NT2/D1 (cell line): ENCODE results near the gene RPTOR.

ENCODE experiments used
- DNase-seq: peaks from one replicate; pipeline ENCODE4 v3.0.0-alpha.2; 2011; ENCODE audit warnings: low read depth, low spot score
- H3K27me3 ChIP-seq: 2 replicates; pipeline ENCODE4 v1.6.0; 2011; ENCODE audit warnings: mild to moderate bottlenecking; ENCODE audit not compliant: insufficient read length, insufficient read depth
- H3K36me3 ChIP-seq: 2 replicates; pipeline ENCODE4 v1.6.1; 2011; ENCODE audit warnings: mild to moderate bottlenecking, low read length, mixed read lengths; ENCODE audit not compliant: insufficient read depth, insufficient read length
- H3K4me1 ChIP-seq: 2 replicates; pipeline ENCODE4 v1.5.1; 2011; ENCODE audit not compliant: insufficient read depth, insufficient read length
- H3K4me3 ChIP-seq: 2 replicates; pipeline ENCODE4 v1.5.1; 2011; ENCODE audit warnings: low read depth; ENCODE audit not compliant: insufficient read length
- H3K9ac ChIP-seq: 2 replicates; pipeline ENCODE4 v1.6.0; 2011; ENCODE audit warnings: low read depth; ENCODE audit not compliant: insufficient read length
- H3K9me3 ChIP-seq: 2 replicates; pipeline ENCODE4 v1.5.1; 2011; ENCODE audit warnings: mild to moderate bottlenecking, low read length; ENCODE audit not compliant: insufficient read depth
- SUZ12 ChIP-seq: IDR thresholded peaks from 2 replicates; pipeline ENCODE4 v1.6.1; 2011; ENCODE audit not compliant: insufficient read length, insufficient read depth; ENCODE audit errors: extremely low read depth
- YY1 ChIP-seq: IDR thresholded peaks from 2 replicates; pipeline ENCODE4 v1.6.1; 2011; ENCODE audit not compliant: insufficient read length, insufficient read depth
- ZNF274 ChIP-seq: IDR thresholded peaks from 2 replicates; pipeline ENCODE4 v1.6.1; 2011; ENCODE audit warnings: mild to moderate bottlenecking, low read depth, low read length

RPTOR gene

GRCh38 chr17:80838311-80839025, 293.8 kb downstream of the RPTOR start:
- Histone ChIP-seq H3K4me3 (no peak overlapping the region), H3K9ac (no peak overlapping the region), H3K4me1 (peaks cover 5% of the 10 kb centered on the region), H3K9me3 (no peaks in the 10 kb centered on the region), H3K27me3 (no peaks in the 10 kb centered on the region), H3K36me3 (peaks cover 30% of the 10 kb centered on the region)
- DNase-seq, result no peak
- TF ChIP-seq YY1 (no peak), ZNF274 (no peak), SUZ12 (no peak)

GRCh38 chr17:80839026-80839345, 294.3 kb downstream of the RPTOR start:
- TF ChIP-seq ZNF274, result no peak
- no peak for TF ChIP-seq YY1
- TF ChIP-seq SUZ12, result no peak
- Histone ChIP-seq H3K9ac (no peak overlapping the region), H3K9me3 (no peaks in the 10 kb centered on the region), H3K4me1 (peaks cover 5% of the 10 kb centered on the region), H3K27me3 (no peaks in the 10 kb centered on the region), H3K36me3 (peaks cover 30% of the 10 kb centered on the region), H3K4me3 (no peak overlapping the region)
- no peak for DNase-seq

- H3K4me3 ChIP-seq, result no peak overlapping the region
- H3K9ac ChIP-seq, result no peak overlapping the region
- H3K4me1 ChIP-seq, result peaks cover 5% of the 10 kb centered on the region
- H3K9me3 ChIP-seq, result no peaks in the 10 kb centered on the region
- TF ChIP-seq SUZ12 (no peak), YY1 (no peak), ZNF274 (no peak)
- peaks cover 30% of the 10 kb centered on the region for H3K36me3 ChIP-seq
- no peaks in the 10 kb centered on the region for H3K27me3 ChIP-seq
- no peak for DNase-seq
Measured at GRCh38 chr17:80839511-80839941, 294.9 kb downstream of the RPTOR start.

GRCh38 chr17:80839970-80840369, 295.3 kb downstream of the RPTOR start:
- H3K27me3 ChIP-seq, result no peaks in the 10 kb centered on the region
- DNase-seq, result no peak
- no peak overlapping the region for H3K4me3 ChIP-seq
- peaks cover 8% of the 10 kb centered on the region for H3K4me1 ChIP-seq
- H3K36me3 ChIP-seq, result peaks cover 31% of the 10 kb centered on the region
- no peak overlapping the region for H3K9ac ChIP-seq
- no peaks in the 10 kb centered on the region for H3K9me3 ChIP-seq
- no peak for TF ChIP-seq ZNF274

GRCh38 chr17:80842456-80843013, 297.9 kb downstream of the RPTOR start:
- Histone ChIP-seq H3K4me1 (peaks cover 7% of the 10 kb centered on the region), H3K4me3 (no peak overlapping the region), H3K27me3 (no peaks in the 10 kb centered on the region), H3K36me3 (peaks cover 47% of the 10 kb centered on the region), H3K9me3 (peaks cover 4% of the 10 kb centered on the region; the same call in 1 of the 2 replicates), H3K9ac (no peak overlapping the region)
- no peak for DNase-seq
- TF ChIP-seq SUZ12 (no peak), YY1 (no peak), ZNF274 (no peak)

GRCh38 chr17:80843741-80844156, 299.1 kb downstream of the RPTOR start:
- TF ChIP-seq ZNF274 (no peak), SUZ12 (no peak), YY1 (no peak)
- peaks cover 7% of the 10 kb centered on the region for H3K4me1 ChIP-seq
- no peak for DNase-seq
- H3K27me3 ChIP-seq, result no peaks in the 10 kb centered on the region
- H3K36me3 ChIP-seq, result peaks cover 50% of the 10 kb centered on the region
- no peak overlapping the region for H3K9ac ChIP-seq
- H3K9me3 ChIP-seq, result peaks cover 4% of the 10 kb centered on the region; the same call in 1 of the 2 replicates
- H3K4me3 ChIP-seq, result no peak overlapping the region

- H3K4me3 ChIP-seq, result no peak overlapping the region
- H3K27me3 ChIP-seq, result no peaks in the 10 kb centered on the region
- no peak for DNase-seq
- no peak overlapping the region for H3K9ac ChIP-seq
- peaks cover 53% of the 10 kb centered on the region for H3K36me3 ChIP-seq
- peaks cover 7% of the 10 kb centered on the region for H3K4me1 ChIP-seq
- TF ChIP-seq YY1, result no peak
- TF ChIP-seq SUZ12, result no peak
- TF ChIP-seq ZNF274, result no peak
- H3K9me3 ChIP-seq, result peaks cover 4% of the 10 kb centered on the region; the same call in 1 of the 2 replicates
Measured at GRCh38 chr17:80844418-80844990, 299.9 kb downstream of the RPTOR start.
